Osteocyte (in vitro differentiated cells): ENCODE data around the gene FOXO6. TPM values are rescaled to one million over a fixed set of nuclear protein-coding genes. Genes with fewer than 3 reads are reported as not detected.

ENCODE experiments used
- DNase-seq: peaks from one replicate; pipeline ENCODE4 v3.0.0; 2021; ENCODE audit warnings: mixed read lengths; ENCODE audit not compliant: unreplicated experiment; ENCODE audit errors: extremely low spot score
- H3K27ac Mint-ChIP-seq: one replicate; pipeline ENCODE4 v1.8.0; 2021; ENCODE audit warnings: mild to moderate bottlenecking, mixed read lengths; ENCODE audit not compliant: unreplicated experiment
- H3K27me3 Mint-ChIP-seq: one replicate; pipeline ENCODE4 v1.8.0; 2021; ENCODE audit warnings: mixed read lengths; ENCODE audit not compliant: unreplicated experiment
- H3K36me3 Mint-ChIP-seq: one replicate; pipeline ENCODE4 v1.8.0; 2021; ENCODE audit warnings: mixed read lengths; ENCODE audit not compliant: unreplicated experiment
- H3K4me1 Mint-ChIP-seq: one replicate; pipeline ENCODE4 v1.8.0; 2021; ENCODE audit warnings: mixed read lengths; ENCODE audit not compliant: unreplicated experiment
- H3K4me3 Mint-ChIP-seq: one replicate; pipeline ENCODE4 v1.8.0; 2021; ENCODE audit warnings: mild to moderate bottlenecking, moderate library complexity, mixed read lengths; ENCODE audit not compliant: unreplicated experiment
- H3K9me3 Mint-ChIP-seq: one replicate; pipeline ENCODE4 v1.8.0; 2021; ENCODE audit warnings: mixed read lengths; ENCODE audit not compliant: unreplicated experiment
- CTCF ChIP-seq: fragments of 200-600 bp; sonication (generic); IDR thresholded peaks from 2 replicates; pipeline ENCODE4 v1.5.0; 2021; ENCODE audit warnings: antibody characterized with exemption, mild to moderate bottlenecking, moderate library complexity
- total RNA-seq: library from RNA; stranded (reverse); gene quantifications from 2 replicates; pipeline ENCODE4 v1.2.1, GENCODE V29; 2021

Gene FOXO6
- total RNA-seq, 1 donor from 2014 or later = 0.99 TPM

DNA sequence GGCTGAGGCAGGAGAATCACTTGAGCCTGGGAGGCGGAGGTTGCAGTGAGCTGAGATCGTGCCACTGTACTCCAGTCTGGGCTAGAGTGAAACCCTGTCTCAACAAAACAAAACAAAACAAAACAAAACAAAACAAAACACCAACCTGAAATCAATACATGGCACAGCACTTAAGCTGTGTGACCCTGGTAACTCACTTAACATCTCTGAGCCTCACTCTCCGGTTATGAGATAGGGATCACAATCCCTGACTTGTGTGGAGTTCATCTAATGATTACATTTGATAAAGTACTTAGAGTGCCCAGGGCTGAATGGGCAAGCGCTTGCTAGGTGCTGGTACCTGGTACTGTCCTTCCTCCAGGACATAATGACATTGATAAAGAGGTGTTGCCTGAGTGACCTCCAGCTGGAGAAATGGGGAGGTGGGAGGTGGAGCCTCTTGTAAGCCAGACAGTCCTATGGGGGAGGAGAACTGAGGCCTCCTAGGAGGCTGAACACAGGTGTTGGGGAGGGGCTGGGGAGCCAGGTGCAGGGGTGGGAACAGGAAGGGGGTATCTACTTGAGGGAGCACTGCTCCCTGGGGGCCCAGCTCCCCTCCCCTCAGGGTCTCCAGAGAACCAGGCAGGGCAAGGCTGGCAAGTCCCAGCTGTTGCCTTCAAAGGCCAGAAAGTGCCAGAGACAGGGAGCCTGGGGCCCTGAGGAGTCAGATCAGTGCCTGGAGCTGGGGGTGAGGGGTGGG is 17.9 kb downstream of the FOXO6 start:
- H3K9me3 Mint-ChIP-seq = no peaks in the 10 kb centered on the region
- DNase-seq = no peak

GRCh38 chr1:41379738-41380130 is 18.5 kb downstream of the FOXO6 start:
- Mint-ChIP-seq H3K27me3 (peaks cover under 1% of the 10 kb centered on the region), H3K9me3 (no peaks in the 10 kb centered on the region), H3K4me3 (no peak overlapping the region), H3K4me1 (peaks cover 27% of the 10 kb centered on the region), H3K36me3 (no peaks in the 10 kb centered on the region), H3K27ac (peak overlapping the region; percentile 53)
- DNase-seq = no peak
- no peak for TF ChIP-seq CTCF

More for the DNA sequence above, 17.9 kb downstream of the FOXO6 start:
- Mint-ChIP-seq H3K27me3 (no peaks in the 10 kb centered on the region), H3K4me3 (no peak overlapping the region), H3K27ac (no peak overlapping the region), H3K36me3 (no peaks in the 10 kb centered on the region), H3K4me1 (peaks cover 27% of the 10 kb centered on the region)
- TF ChIP-seq CTCF = no peak

GRCh38 chr1:41380195-41380594 is 19.0 kb downstream of the FOXO6 start:
- Mint-ChIP-seq H3K27ac (no peak overlapping the region), H3K27me3 (peaks cover 6% of the 10 kb centered on the region), H3K36me3 (no peaks in the 10 kb centered on the region), H3K4me3 (peak overlapping the region; percentile 54), H3K4me1 (peaks cover 27% of the 10 kb centered on the region), H3K9me3 (no peaks in the 10 kb centered on the region)
- DNase-seq = no peak
- no peak for TF ChIP-seq CTCF

DNA sequence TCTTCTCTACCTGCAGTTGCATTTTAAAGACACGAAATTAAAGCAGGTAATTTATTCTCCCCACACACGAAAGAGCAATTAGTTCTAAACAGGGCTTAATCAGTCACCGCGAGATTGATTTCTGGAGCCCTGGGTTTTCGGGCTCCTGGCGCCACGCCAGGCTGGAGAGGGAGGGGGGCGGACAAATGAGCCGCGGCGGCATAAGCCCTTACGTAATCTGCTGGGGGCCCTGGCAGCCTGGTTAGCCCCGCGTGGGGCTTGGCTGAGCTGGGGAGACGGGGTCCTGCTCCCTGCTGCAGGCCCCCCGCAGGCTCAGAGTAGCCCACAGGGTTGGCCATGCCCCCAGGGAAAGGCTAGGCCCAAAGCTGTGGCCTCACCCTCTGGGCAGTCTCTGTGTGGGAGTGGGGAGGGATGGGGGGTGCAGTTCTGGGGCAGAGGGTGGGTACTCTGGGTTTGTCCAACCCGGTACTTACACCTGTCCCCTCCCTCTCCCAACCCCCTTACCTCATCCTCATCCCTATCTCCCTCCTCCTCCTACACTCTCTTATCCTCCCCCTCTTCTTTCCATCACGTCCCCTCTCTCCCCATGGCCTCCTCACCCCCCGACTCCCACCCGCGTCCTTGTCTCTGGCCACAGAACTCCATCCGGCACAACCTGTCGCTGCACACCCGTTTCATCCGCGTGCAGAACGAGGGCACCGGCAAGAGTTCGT is 19.9 kb downstream of the FOXO6 start:
- no peak for DNase-seq
- H3K4me3 Mint-ChIP-seq = peak overlapping the region; percentile 54
- H3K9me3 Mint-ChIP-seq = no peaks in the 10 kb centered on the region
- no peak overlapping the region for H3K27ac Mint-ChIP-seq
- peaks cover 27% of the 10 kb centered on the region for H3K4me1 Mint-ChIP-seq
- H3K27me3 Mint-ChIP-seq = peaks cover 6% of the 10 kb centered on the region
- no peak for TF ChIP-seq CTCF
- no peaks in the 10 kb centered on the region for H3K36me3 Mint-ChIP-seq
